ENCODE measurements around the gene ARHGAP26. TPM values are rescaled to one million over a fixed set of nuclear protein-coding genes. Genes with fewer than 3 reads are reported as not detected.

The ARHGAP26 gene
- polyA plus RNA-seq, 1 donor (not counting 4 experiments of a cell fraction or from before 2014, with no cell fraction given): 3.9 TPM

GRCh38 chr5:142825378-142826089 lies 55.4 kb downstream of the ARHGAP26 start:
- Histone ChIP-seq H3K27ac (ENCODE audit: control insufficient read depth, insufficient read depth, low read length) (no peak overlapping the region), H3K9ac (ENCODE audit: control insufficient read depth, extremely low read depth, insufficient read depth, low read length) (no peak overlapping the region), H3K9me1 (ENCODE audit: control insufficient read depth, extremely low read depth, insufficient read depth, low read length) (no peaks in the 10 kb centered on the region), H3K27me3 (ENCODE audit: control insufficient read depth, extremely low read depth, insufficient read depth, low read length) (no peaks in the 10 kb centered on the region), H2AFZ (ENCODE audit: control insufficient read depth, low read length) (no peak overlapping the region), H3K4me1 (ENCODE audit: control insufficient read depth, extremely low read depth, insufficient read depth, low read length) (peaks cover 45% of the 10 kb centered on the region), H3K36me3 (ENCODE audit: control insufficient read depth in 2 of 2, extremely low read depth in 1 of 2, insufficient read depth in 2 of 2, low read length in 2 of 2) (no peaks in the 10 kb centered on the region), H3K4me3 (ENCODE audit: control insufficient read depth in 2 of 3, extremely low read depth in 1 of 3, insufficient read depth in 2 of 3, low read depth in 1 of 3, low read length in 3 of 3) (no peak overlapping the region), H4K20me1 (ENCODE audit: control insufficient read depth, extremely low read depth, insufficient read depth, low read length) (no peaks in the 10 kb centered on the region), H3K4me2 (ENCODE audit: control insufficient read depth, extremely low read depth, insufficient read depth, low read depth, low read length) (no peak overlapping the region), H3K9me3 (ENCODE audit: control insufficient read depth, low read depth, low read length) (no peaks in the 10 kb centered on the region), H3K79me2 (ENCODE audit: control insufficient read depth, insufficient read depth, low read length) (no peaks in the 10 kb centered on the region)
- FAIRE-seq (no peak), DNase-seq (ENCODE audit: low read depth, low spot score) (no peak)
- TF ChIP-seq CTCF (optimal IDR thresholded peaks at IDR 0.05 in 1 of 3, IDR thresholded peaks at IDR 0.05 in 1 of 3, conservative IDR thresholded peaks at IDR 0.05 in 1 of 3; ENCODE audit: extremely low read depth in 1 of 3, insufficient read depth in 2 of 3, low read length in 3 of 3) (no peak), EZH2 (IDR thresholded peaks at IDR 0.05; ENCODE audit: low read length) (no peak)
- dilution Hi-C loops (cut with MboI; ENCODE audit: extremely low pct_ligation_motif_present, low sequenced_read_pairs): no loop called here

- no peaks in the 10 kb centered on the region for H3K79me2 ChIP-seq (ENCODE audit: control insufficient read depth, insufficient read depth, low read length)
- no peak for FAIRE-seq
- dilution Hi-C loops (cut with MboI; ENCODE audit: extremely low pct_ligation_motif_present, low sequenced_read_pairs): no loop called here
- H3K27ac ChIP-seq (ENCODE audit: control insufficient read depth, insufficient read depth, low read length): no peak overlapping the region
- no peaks in the 10 kb centered on the region for H3K9me1 ChIP-seq (ENCODE audit: control insufficient read depth, extremely low read depth, insufficient read depth, low read length)
- H2AFZ ChIP-seq (ENCODE audit: control insufficient read depth, low read length): no peak overlapping the region
- no peaks in the 10 kb centered on the region for H3K9me3 ChIP-seq (ENCODE audit: control insufficient read depth, low read depth, low read length)
- no peak overlapping the region for H3K4me3 ChIP-seq (ENCODE audit: control insufficient read depth in 2 of 3, extremely low read depth in 1 of 3, insufficient read depth in 2 of 3, low read depth in 1 of 3, low read length in 3 of 3)
- H4K20me1 ChIP-seq (ENCODE audit: control insufficient read depth, extremely low read depth, insufficient read depth, low read length): no peaks in the 10 kb centered on the region
- H3K4me2 ChIP-seq (ENCODE audit: control insufficient read depth, extremely low read depth, insufficient read depth, low read depth, low read length): peak overlapping the region; percentile 67
- H3K36me3 ChIP-seq (ENCODE audit: control insufficient read depth in 2 of 2, extremely low read depth in 1 of 2, insufficient read depth in 2 of 2, low read length in 2 of 2): no peaks in the 10 kb centered on the region
- H3K4me1 ChIP-seq (ENCODE audit: control insufficient read depth, extremely low read depth, insufficient read depth, low read length): peaks cover 45% of the 10 kb centered on the region
- no peaks in the 10 kb centered on the region for H3K27me3 ChIP-seq (ENCODE audit: control insufficient read depth, extremely low read depth, insufficient read depth, low read length)
- no peak for TF ChIP-seq CTCF (optimal IDR thresholded peaks at IDR 0.05 in 1 of 3, IDR thresholded peaks at IDR 0.05 in 1 of 3, conservative IDR thresholded peaks at IDR 0.05 in 1 of 3; ENCODE audit: extremely low read depth in 1 of 3, insufficient read depth in 2 of 3, low read length in 3 of 3)
- TF ChIP-seq EZH2 (IDR thresholded peaks at IDR 0.05; ENCODE audit: low read length): no peak
- H3K9ac ChIP-seq (ENCODE audit: control insufficient read depth, extremely low read depth, insufficient read depth, low read length): no peak overlapping the region
- no peak for DNase-seq (ENCODE audit: low read depth, low spot score)
Observed at GRCh38 chr5:142826093-142826492, 55.9 kb downstream of the ARHGAP26 start.

All from keratinocyte (primary cell).